ENCODE measurements around the gene MARK3.
A peak's percentile ranks its signal among the peaks of the same experiment; 100 is the strongest.
"Not testable (repeated sequence)": the region's sequence is repeated elsewhere in the genome, so short reads cannot be mapped to it uniquely, and the experiment has no call there.

The MARK3 gene

DNA sequence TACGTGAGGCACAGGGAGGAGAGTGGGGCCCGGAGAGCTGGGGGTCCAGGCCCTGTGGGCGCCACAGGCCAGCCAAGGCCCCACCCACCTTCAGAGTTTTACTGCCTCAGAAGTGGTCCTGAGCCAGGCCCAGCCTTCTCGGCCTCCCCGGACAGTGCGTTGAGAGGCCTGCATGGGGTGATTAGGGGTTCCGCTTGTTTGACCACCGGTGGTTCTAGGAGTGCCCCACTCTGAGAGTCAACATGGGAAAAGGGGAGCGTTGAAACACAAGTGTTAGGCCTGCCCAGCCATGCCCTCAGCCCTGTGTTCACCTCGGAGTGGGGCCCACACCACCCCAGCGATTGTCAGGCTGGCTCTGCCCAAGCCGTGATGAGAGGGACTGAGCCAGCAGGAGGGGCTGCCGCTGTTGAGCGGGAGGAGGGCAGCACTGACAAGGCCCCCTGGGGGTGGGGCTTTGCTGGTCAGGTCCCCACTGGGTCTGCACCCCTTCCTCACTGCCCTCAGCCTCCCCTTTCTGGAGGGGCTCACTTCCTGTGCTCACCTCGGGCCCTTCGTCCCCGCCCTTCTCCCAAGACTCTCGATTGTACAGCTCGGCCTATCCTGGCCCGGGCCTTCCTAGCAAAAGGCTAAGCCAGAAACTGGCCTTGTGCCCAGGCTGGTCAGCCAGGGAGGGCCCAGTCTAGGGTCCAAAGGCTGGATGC is 132.7 kb downstream of the MARK3 start:
- no peak for DNase-seq

DNA sequence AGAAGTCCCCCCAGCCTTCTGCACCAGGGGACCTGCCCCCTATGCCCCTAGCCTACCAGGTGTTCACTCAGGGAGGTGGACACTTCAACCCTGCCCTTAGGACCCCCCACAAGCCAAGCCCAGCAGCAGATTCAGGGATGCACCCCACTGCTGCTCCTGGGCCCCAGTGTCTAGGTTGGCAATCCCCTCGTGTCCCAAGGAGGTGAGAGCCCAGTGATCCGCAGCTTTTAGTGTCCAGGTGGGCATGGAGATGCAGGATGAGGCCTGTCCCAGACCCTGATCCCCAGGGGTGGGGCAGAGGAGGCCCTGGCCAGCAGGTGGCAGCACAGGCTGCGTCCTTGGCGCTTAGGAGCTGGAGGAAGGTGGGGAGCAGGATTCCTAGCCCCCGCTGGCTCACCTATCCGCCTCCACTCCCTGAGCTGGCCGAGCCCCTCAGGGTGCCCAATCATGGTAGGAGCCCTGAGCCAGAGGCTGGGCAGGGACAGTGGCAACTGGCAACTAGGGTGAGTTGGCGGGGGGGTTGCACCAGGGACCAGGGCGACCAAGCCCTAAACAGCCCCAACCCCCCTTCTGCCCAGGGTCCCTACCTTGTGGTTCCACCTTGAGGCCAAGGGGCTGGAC is 133.3 kb downstream of the MARK3 start:
- peak in 5 of 6 experiments; percentile 31 to 63 (median 44) for DNase-seq

GRCh38 chr14:103519043-103519836 is 134.0 kb downstream of the MARK3 start:
- peak in 1 of 6 experiments; percentile 24 for DNase-seq

DNA sequence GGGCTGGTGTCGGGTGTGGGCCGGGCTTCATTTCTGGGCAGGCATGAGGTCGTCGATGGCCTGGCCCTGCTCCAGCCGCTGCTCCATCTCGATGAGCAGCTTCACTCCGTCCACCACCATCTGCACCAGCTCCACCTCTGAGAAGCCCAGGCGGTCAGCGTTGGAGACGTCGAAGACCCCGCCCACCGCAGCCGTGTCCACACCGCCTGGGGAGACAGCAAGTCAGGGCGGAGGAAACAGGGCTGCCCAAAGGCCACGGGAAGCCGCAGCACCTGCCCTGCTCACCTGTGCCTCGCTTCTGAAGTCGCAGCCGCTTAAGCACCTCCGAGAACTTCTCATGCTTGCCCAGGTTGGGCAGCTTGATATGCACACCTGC is 134.6 kb downstream of the MARK3 start:
- DNase-seq, result no peak

DNA sequence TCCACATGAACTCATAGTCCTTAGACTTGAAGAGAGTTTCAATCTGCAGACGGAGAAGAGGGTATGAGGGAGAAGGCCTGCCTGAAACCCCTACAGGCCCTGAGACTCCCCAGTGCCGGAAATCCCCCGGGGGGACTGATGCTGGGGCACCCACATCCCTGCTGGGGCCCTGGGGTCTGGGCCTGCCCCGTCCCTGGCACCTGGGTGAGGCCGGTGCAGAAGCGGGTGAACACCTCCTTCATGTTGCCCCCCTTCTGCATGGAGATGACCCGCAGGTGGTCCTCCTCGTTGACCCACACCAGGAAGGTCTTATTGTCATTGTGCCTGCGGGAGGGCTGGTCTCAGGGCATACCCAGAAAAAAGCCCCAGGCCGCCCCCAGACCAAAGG is 135.0 kb downstream of the MARK3 start:
- no peak for DNase-seq

GRCh38 chr14:103520657-103521437 is 135.6 kb downstream of the MARK3 start:
- peak; percentile 30 to 64 (median 62) for DNase-seq

DNA sequence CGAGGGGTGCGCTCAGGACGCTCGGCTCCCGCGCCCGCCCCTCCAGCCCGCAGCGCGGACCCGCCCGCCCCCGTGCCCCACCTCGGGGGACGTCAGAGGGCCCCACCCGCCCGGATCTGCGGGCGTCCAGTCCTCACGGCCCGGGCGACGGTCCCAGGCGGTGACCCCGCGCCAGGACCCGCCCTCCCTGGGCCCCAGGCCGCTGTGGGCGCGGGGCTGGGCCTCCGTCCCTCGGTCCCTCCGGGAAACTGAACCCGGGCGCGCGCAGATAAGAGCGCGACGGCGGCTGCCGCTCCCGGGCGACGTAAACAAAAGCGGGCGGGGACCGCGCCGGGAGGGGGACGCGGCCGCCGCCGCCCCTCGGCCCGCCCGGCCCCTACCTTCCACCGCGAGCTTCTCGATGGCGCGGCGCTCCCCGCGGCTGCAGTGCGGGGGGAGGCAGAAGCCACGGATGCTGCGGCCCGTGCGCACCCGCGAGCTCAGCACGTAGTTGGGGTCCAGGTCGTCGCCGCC is 136.3 kb downstream of the MARK3 start:
- peak in 2 of 6 experiments; percentile 24 to 30 for DNase-seq

GRCh38 chr14:103521951-103522563 is 136.8 kb downstream of the MARK3 start:
- DNase-seq, result peak in 2 of 6 experiments; percentile 30 to 37

GRCh38 chr14:103522649-103523574 is 137.7 kb downstream of the MARK3 start, which contains the start of gene CKB:
TSS of gene CKB (minus strand) at chr14:103522830. CDS start at chr14:103522493, 337 bp downstream.
- DNase-seq, result no peak

DNA sequence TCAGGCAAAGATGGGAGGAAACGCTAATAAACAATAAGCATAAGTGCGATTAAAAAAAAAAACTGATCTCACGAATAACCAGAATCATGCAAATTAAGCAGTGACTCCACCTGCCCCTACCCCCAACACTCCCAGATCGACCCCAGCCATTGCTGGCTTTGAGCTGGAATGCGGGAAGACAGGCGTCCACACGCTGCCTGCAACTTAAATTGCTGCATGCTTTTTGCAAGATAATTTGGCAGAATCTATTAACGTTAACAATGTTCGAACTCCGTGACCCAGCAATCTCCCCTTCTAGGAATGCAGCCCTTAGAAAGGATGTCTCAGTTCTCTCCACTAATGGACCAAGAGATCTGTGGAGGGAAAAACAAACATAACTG is 138.3 kb downstream of the MARK3 start:
- DNase-seq, result no peak

DNA sequence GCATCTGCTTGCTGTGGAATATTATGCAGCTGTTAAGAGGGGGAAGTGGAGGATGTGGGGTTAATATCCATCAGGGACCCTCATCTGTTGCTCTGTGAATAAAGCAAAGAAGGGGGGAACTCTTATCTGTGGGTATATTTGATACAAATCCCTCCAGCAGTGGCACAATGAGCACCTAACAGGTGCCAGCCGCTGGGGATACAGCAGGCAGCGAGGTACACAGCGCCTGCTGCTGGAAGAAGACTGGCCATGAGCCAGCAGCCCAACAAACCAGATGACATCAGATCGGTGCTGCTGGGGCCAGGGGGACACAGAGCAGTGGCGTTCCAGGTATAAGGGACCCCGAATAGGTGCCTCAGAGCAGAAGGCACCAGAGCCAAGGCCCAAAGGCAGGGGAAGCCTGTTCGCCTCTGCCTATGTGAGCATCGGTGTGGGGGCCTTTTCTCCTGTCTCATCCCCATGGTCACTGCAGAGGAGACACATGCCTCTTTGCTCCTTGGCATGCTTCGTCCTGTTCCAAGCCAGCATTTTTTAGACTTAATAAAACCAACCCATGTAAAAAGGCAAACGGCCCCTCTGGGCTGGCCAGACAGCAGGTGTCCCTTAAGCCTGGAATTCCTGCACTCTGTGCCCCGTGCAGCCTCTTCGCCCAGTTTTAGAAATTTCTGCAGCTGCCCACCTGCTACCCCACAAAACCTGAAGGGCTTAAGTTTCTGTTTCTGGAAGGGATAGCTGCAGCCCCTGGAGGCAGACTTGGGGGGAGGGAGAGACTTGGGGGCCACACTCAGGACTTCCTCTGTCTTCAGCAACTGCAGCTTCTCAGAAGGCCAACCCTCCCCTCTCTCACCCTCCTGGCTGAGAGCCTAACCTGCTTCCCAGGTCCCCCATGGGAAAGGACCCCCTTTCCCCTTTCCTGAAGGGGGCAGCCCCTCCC is 139.1 kb downstream of the MARK3 start:
- DNase-seq, result no peak

- not testable (repeated sequence) for DNase-seq
Measured at GRCh38 chr14:103525430-103526246, 140.4 kb downstream of the MARK3 start.

DNA sequence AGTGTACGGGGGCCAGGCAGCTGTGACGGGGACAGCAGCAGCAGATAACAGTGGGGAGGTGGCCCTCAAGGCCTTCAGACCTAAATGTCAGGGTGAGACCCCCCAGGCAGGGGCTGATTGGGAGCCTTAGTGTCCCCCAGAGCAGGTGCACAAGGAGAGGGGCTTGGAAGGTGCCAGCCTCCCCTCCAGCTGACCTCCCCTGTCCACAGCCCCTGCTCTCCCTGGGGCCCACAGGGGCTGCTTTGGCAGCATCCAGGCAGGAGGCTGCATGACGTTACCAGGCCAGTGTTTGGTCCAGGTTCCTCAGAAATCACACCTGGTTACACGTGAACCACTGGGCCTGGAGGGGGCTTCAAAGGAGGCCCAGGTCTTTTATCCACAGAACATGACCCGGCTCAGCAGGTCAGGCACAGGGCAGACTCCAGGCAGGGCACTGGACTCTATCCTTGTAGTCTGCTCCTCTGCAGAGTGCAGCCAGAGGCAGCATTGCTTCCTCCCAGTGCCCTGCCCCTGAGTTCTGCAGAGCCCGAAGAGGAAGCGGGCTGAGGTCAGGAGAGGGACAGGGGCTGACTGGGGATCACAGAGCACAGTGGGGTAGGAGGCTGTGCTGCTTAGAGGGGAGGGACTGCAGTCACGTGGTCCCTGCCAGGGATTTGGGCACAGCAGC is 141.2 kb downstream of the MARK3 start:
- no peak for DNase-seq

DNA sequence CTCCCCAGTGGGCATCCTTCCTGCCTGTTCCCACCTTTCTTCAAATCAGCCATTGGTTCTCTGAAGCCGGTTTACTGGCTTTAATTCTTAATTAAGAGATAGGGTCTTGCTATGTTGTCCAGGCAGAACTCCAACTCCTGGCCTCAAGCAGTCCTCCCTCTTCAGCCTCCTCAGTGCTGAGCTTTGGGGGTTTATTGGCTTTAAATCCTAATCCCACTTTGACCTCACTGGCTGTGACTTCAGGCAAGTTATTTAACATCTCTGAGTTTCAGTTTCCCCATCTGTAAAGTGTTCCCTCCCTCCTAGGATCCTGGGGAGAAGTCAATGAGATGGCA is 141.7 kb downstream of the MARK3 start:
- no peak for DNase-seq

- no peak for DNase-seq
Measured at GRCh38 chr14:103527408-103528145, 142.4 kb downstream of the MARK3 start.

- no peak for DNase-seq
Measured at GRCh38 chr14:103528146-103528586, 143.0 kb downstream of the MARK3 start.

- peak; percentile 66 to 86 (median 74) for DNase-seq
Measured at GRCh38 chr14:103528587-103529382, 143.6 kb downstream of the MARK3 start, which contains the start of gene TRMT61A. TSS of gene TRMT61A (plus strand) at chr14:103529196. CDS start at chr14:103529979, 783 bp downstream.
